ENCODE data around the gene CPXM1.

- no peak for TF ChIP-seq EZH2 (IDR thresholded peaks at IDR 0.05; ENCODE audit: borderline replicate concordance)
- no peak for TF ChIP-seq CTCF (IDR thresholded peaks at IDR 0.05; ENCODE audit: poor library complexity)
- no peak for TF ChIP-seq EZH2phosphoT487 (IDR thresholded peaks at IDR 0.05; ENCODE audit: low read depth, severe bottlenecking, unreplicated experiment)
These were observed 32.4 kb downstream of the CPXM1 start for GRCh38 chr20:2767768-2768631.

All from hepatocyte (in vitro differentiated cells).